ENCODE data around the gene MT1B.
"Not testable (repeated sequence)": the region's sequence is repeated elsewhere in the genome, so short reads cannot be mapped to it uniquely, and the experiment has no call there.

The MT1B gene

DNA sequence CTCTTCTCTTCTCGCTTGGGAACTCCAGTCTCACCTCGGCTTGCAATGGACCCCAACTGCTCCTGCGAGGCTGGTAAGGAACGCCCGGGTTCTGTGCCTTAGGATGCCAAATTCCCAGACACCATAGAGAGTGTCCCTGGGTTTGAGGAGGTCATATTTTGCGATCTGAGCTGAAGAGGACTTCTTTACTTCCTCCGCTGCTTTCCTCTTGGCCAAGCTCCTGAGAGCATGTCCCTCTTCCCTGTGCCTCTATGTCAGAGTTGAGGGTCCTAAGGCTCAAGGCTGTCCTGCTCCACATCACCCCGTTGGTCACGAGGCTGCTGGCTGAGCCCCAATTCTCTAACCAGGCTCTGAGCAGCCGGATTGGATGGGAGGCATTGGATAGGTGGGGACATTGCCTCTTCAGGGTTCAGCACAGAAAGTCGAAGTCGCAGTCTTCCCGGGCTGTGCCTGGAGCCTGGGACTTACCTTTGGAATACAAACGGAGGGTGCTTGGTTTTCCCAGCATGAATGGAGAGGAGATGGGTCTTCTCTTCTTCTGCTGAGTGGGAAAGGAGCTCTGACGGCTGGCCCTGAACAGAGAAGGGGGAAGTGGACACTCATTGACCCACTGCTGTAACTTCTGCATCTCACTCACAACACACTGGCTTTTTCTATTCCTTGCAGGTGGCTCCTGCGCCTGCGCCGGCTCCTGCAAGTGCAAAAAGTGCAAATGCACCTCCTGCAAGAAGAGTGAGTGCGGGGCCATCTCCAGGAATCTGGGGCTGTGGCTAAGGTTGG lies 18.3 kb downstream of the MT1B start:
- no peak for DNase-seq

DNA sequence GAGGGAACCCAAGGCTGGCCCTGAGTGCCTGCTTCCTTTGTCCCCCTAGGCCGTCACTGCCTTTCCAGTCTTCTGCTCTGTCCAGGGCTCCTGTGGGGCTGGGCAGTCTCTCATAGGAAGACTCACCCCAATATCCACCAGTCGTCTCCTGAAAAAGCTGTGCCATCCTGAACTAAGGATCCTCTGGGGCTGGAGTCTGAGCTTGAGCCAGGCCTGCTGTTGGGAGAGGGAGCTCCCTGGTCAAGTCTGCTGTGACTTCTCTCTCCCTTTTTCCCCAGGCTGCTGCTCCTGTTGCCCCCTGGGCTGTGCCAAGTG lies 18.9 kb downstream of the MT1B start:
- DNase-seq, result no peak

DNA sequence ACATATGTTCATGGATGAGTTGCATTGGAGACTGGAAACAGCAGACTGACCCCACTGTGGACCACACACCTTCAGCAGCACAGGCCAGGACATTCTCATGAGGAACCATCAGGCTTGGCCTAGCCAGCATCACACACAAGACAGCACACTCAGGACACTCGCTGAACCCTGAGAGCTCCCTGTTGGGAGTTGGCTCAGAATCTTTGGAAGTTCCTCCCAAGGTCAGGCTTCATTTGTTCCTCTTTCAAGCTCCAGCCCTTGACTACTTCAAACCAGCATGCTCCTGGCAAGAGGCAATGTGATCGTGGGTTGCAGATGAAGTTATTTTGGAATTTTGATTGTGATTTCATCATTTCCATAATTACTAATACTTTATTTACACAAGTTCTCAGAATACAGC lies 20.0 kb downstream of the MT1B start:
- DNase-seq, result not testable (repeated sequence)

DNA sequence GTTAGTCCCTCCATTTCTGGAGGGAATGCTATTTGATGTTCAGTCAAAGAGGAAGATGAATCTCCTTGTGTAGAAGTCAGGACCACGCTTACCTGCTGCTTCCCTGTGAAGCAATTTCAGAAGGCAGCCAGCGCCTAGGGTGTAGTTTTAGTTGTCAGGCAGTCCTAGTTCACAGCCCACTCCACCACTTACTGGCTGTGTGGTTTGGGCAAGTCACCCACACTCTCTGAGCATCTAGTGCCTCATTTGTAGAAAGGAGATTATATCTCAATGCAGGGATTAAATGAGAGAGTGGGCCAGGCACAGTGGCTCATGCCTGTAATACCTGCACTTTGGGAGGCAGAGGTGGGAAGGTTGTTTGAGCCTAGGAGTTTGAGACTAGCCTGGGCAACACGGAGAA lies 20.5 kb downstream of the MT1B start:
- not testable (repeated sequence) for DNase-seq

DNA sequence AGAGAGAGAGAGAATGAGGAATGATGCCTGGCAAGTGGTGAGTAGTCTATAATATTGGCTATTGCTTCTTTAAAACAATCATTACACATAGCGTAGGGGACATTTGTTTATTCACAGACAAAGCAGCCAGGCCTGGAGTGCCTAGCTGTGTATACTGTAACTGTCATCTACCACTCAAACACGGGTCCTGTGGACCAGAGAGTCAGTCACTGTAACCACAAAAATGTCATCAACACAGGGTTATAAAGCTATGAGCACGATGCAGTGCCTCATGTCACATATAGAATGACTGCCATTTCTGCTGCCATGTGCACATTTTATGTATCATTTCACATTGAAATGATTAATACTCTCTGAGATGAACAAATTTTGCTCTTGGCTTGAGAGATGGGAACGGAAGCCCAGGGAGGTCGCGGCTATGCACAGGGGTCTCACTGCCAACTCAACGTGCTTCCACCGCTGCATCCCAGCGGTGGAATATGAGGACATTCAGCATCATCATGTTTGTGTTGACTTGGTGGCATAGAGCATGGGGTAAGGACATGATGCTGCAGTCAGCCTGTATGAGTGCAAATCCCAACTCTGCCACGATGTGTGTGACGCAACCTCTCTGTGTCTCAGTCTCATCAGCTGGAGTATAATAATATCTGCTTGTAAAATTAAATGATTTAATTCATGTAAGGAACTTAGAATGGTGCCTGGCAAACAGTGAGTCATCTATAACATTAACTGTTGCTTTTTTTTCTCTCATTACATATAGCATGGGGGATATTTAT lies 21.3 kb downstream of the MT1B start:
- DNase-seq, result peak; percentile 7

DNA sequence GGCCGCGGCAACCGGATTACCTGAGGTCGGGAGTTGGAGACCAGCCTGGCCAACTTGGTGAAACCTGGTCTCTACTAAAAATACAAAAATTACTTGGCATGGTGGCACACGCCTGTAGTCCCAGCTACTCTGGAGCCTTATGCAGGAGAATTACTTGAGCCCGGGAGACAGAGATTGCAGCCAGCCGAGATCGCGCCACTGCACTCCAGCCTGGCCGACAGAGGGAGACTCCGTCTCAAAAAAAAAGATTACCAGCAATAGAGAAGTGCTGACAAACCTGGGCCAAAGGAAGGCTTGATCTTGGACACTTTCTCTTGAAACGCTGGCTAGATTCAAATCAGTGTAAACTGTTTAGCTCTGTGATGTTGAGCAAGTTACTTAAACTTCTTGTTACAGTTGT lies 22.2 kb downstream of the MT1B start:
- DNase-seq, result no peak

DNA sequence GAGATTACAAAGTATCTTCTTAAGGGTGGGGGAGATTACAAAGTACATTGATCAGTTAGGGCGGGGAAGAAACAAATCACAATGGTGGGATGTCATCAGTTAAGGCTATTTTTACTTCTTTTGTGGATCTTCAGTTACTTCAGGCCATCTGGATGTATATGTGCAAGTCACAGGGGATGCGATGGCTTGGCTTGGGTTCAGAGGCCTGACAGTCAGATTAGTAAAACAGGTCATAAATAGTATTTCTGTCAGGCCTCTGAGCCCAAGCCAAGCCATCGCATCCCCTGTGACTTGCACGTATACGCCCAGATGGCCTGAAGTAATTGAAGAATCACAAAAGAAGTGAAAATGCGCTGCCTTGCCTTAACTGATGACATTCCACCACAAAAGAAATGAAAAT lies 22.9 kb downstream of the MT1B start:
- not testable (repeated sequence) for DNase-seq

DNA sequence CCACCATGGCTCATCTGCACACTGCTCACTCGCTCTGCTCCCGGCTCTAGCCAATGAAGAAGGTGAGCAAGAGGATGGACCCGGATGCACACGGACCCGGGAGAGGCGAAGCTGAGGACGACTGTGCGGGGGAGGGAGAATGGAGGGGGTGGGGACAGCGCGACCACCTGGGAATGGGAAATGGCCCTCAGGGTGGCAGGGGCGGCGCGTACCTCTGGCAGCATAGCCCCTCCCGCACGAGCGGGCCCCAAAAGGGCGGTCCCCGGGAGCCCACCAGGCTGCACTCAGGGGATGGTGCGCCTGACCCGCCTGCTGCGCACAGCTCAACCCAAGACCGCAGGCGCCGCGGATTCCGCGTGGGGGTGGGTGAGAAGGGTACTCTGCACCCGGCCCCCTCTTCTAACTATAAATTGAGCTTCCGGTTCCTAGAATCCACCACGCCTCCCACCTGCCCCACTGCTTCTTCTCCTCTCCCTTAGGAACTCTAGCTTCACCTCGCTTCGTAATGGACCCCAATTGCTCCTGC lies 24.1 kb downstream of the MT1B start:
- no peak for DNase-seq

DNA sequence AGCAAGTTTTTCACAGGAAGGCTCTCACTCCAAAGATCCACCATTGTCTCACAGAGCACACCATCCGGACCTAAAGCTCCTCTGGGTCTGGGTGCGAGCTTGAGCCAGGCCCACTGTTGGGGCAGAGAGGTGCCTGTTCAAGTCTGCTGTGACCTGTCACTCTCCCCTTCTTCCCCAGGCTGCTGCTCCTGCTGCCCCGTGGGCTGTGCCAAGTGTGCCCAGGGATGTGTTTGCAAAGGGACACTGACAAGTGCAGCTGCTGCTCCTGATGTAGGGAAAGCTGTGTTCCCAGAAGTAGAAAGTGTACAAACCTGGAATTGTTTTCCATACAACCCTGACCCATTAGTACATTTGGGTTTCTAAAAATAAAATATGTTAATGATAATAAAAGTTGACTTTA lies 25.8 kb downstream of the MT1B start:
- DNase-seq, result no peak

DNA sequence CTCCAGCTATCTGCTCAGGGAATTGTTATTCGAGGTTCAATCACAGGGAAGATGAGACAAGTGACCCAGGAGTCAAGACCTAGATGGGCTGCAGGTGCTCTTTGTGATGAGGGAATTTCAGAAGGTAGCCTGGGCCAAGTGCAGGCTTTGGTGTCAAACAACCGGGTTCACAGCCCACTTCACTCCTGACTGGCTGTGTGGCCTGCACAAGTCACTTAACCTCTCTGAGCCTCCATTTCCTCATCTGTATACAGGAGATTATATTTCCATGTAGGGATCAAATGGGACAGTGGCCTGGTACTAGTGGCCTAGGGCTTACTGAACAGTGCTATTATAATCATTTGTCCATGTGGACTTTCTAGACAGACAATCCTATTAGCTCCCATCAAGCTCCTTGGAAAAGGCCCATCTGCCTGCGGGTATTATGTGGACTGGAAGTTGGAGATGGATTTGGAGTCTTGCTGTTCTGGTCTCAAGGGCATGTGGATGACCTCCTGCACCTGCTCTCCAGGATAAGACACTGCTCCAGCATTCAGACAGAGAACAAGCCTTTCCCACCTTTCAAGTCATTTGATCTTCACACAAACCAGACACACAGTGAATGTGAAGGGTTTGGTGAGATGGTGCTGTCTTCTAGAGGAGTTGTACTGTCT lies 27.5 kb downstream of the MT1B start:
- no peak for DNase-seq

DNA sequence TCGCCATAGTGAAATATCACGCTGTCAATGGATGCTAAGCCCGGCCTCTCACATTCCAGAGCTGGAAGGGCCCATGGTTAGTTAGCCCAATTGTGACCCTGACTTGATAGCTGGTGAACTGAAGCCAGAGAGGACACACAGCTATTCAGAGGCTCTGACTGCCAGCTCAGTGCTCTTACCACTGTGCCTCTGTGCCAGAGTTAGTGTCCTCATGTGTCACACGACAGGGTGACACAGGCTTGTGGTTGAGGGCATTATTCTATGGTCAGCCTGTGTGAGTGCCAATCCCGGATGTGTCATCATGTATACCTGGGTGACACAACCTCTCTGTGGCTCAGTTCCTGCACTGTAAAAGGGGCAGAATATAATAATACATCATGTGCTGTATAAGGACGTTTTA lies 28.1 kb downstream of the MT1B start:
- DNase-seq, result no peak

DNA sequence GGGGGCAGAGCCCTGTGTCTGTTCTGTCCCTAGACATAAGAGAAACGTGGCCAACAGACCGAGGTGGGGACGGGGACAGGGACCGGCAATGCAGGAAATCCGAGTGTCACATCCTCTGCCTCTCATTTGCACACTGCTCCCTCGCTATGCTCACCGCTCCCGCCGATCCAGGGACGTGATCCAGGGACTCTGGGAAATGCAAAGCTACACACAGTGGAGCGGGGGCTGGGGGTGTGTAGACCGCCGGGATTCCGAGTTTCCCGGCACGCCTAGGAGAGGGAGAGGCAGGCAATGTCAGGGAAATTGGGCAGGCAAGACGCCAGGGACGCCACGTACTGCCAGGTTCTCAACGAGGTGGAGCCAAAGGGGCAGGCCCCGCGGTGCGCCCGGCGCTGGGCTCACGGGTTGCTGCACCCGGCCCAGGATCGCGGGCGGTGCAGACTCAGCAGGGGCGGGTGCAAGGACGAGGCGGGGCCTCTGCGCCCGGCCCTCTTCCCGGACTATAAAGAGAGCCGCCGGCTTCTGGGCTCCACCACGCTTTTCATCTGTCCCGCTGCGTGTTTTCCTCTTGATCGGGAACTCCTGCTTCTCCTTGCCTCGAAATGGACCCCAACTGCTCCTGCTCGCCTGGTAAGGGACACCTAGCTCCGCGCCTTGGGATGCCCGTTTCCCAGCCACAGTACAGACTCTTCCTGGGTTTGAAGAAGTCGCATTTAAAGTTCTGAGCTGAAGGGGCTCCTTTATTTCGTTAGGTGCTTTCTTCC lies 30.4 kb downstream of the MT1B start, which contains the start of gene MT1X:
Gene MT1X, plus strand, starts transcription at position 532 of the 764 bp plus-strand sequence. Its CDS starts 71 bp downstream, at position 603.
- peak; percentile 7 for DNase-seq

DNA sequence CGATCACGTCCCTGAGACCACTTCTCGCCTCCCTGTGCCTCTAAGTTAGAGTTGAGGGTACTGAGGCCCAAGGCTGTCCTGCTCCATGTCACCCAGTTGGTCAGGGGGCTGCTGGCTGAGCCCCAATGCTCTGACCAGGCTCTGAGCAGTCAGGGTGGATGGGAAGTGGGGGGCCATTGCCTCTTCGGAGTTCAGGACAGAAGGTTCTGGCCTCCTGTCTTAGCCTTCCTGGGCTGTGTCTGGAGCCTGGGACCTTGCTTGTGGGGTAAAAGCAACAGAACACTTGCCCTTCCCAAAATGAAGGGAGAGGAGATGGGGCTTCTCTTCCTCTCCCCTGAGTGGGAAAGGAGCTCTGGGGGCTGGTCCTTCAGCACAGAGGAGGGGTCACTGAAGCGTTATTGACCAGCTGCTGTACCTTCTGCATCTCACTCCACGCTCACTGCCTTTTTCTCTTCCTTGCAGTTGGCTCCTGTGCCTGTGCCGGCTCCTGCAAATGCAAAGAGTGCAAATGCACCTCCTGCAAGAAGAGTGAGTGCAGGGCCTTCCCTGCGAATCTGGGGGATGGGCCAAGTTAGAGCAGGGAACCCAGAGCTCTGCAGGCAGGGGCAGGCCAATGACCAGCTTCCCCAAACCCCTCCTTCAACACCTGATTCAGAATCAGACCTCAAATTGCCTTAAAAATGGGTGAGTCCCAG lies 31.2 kb downstream of the MT1B start:
- DNase-seq, result no peak

DNA sequence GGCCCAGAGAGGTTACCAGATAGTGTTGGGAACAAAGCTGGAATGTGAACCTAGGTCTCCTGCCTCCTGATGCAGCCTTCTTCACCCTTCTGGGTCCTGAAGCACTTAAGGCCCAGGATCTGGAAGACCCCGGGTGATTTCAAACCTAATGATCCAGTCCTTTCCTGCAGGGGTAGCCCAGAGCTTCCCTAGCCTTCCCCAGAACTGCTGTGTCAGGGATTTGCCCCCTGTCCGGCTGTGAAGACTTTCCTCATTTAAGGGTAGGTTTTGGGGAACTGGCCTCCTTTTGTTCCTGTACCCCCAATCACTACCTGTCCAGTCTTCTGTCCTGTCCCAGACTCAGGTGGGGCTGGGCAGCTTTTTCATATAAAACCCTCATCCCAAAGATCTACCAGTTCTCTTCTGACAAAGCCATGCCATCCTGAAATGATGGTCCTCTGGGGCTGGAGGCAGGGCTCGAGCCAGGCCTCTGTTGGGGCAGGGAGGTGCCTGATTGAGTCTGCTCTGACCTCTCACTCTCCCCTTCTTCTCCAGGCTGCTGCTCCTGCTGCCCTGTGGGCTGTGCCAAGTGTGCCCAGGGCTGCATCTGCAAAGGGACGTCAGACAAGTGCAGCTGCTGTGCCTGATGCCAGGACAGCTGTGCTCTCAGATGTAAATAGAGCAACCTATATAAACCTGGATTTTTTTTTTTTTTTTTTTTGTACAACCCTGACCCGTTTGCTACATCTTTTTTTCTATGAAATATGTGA lies 31.9 kb downstream of the MT1B start:
- no peak for DNase-seq

DNA sequence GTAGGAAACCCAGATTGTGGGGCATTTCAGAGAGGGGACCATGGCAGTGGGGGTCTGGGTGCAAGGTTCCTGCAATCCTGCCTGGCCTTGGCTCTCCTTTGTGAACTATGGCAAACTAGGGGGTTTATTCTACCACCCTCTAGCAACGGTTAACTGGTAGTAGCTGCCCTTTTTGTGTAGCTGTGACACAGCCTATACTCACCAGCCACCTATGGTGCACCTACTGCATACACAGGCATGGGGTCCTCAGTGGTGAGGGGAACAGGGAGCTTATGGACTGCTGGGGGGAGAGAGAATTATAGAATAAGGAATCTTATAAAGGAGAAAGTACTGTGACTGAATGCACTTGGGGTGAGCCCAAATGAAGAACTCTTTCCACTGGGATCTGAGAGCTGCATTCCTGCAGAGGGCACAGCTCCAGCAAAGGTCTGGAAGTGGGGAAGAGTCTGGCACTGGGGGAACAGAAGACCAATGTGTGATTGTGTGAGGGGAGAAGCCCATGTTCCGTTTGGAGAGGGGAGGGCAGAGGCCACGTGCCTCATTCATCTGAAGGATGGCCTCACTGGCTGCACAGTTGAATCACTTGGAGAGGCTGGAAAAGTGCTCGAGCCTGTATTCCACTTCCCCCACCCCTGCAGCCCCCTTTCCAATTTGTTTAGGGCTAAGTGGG lies 32.7 kb downstream of the MT1B start:
- no peak for DNase-seq

DNA sequence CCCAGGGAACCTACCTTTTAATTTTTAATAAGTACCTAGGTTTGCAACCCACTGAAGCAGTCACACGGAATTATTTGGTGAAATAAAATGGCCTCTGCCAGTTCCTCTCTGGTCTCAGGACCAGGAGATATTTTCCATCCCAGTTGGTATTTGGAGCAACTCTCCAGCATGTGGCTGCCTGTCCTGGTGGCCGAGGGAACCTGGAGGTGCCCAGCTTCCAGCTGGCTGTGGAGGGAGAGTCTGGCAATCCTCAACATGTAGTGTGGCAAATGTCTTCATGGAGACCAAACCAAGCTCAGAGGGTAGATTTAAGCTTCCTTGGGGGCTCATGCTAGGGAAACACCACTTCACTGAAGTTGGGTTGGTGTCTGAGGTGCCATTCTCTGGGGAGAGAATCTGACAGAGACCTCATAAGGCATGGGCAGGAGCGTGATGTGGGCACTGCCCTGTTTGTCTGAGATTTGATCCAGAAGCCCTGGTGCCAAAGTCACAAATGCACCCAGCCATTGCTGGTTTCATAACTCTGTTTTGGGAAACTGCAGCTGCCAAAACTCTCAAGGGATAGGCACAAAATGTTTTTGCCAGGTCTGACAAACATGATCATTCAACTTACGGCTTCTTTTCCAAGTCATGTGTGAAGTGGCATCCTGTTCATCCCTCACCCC lies 33.4 kb downstream of the MT1B start:
- no peak for DNase-seq

DNA sequence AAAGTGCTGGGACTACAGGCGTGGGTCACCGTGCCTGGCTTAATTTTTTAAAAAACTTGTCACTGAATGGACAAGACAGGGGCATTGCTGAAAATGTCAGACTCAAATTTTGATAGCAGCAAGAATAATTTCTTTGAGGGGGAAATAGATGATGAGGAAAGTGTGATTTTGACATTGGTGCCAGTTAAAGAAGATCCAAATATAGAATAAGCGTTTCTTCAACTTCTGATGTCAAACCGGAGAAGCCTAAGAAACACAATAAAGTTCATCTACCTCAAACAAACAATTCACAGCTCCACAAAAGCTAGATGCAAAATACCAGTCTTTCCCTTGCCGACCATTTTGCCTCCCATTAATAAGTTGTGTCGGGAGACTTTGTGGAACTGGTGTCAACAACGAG lies 35.1 kb downstream of the MT1B start:
- DNase-seq, result no peak

DNA sequence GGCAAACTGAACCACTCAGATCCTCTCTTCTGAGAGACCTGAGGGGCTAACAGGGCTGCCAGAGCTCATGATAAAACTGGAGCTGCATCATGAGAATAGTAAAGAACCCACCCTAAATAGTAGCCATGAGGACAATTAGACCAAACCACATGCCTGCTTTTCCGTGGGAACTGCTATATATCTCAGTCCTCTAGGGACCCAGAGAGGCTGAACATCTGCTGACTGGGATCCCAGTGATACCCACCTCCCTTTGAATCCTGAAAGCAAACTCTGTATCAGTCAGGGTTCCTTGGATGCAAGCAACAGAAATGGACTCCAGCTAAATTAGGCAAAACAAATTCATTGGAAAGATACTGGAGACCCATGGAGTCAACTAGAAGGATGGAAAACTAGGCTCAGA lies 37.1 kb downstream of the MT1B start:
- no peak for DNase-seq

DNA sequence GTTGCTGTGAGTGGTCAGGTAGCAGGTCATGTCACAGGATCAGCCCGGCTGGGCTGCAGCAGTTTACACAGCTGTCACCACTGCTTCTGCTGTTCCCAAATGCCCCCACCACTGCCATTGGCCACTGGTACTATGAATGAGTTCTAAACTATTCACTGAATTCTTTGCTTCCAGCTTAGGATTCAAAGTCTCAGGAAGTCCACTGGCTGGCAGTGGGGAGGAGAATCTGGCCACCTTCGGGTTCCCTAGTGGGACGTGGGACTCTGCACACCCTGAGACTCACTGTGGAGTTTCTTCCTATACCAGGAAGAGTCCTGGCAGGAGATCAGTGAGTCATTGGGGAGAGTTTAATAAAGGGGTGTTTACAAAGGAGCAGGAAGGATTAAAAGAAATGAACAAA lies 37.5 kb downstream of the MT1B start:
- DNase-seq, result no peak

DNA sequence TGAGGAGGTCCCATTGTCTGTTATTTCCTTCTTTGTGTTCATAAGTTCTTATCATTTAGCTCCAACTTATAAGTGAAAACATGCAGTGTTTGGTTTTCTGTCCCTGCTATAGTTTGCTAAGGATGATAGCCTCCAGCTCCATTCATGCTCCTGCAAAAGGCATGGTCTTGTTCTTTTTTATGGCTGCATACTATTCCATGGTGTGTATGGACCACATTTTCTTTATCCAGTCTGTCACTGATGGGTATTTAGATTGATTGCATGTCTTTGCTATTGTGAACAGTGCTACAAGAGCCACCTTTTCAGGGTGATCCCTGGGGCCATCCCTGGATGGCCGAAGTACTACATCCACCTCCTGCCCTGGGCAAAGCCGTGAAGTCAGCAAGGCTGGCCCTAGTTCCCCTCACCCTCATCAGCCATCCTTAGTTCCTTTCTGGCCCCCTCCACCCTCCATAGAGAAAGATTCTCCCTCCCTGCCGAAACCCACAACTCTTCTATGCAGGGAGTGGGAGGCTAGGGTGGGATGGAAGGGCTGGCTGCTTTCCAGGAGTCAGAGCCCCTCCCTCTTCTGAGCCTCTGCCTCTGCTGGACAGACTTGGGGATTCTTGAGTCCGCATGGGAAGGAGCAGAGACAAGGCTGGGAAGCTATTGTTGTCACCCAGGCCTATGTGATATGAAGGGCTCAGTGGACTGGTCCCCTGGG lies 38.9 kb downstream of the MT1B start:
- DNase-seq, result no peak
